ENCODE measurements around the gene CLEC1B. TPM values are rescaled to one million over a fixed set of nuclear protein-coding genes. Genes with fewer than 3 reads are reported as not detected.
"Not testable (repeated sequence)": the region's sequence is repeated elsewhere in the genome, so short reads cannot be mapped to it uniquely, and the experiment has no call there.

Gene CLEC1B
- total RNA-seq, 4 donors from 2014 or later: not detected

DNA sequence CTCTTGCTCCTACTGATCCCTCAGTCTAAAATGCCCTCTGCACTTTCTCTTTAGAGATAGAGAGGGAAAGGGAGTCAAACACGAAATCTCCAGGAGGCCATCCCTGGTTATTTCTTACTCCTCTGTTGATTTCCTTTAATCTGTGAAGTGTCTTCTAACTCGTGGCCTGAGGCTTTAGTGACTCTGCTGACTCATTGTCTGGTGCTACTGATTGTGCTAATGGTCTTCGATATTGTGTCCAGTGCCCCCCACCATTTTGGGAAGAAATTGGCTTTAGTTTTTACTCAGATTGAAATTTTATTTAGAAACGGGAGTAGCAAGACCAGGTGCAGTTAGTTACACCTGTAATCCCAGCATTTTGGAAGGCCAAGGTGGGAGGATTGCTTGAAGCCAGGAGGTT, 32.4 kb upstream of the CLEC1B start:
- Histone ChIP-seq H3K4me1 (no peaks in the 10 kb centered on the region), H3K27me3 (no peaks in the 10 kb centered on the region), H3K36me3 (no peaks in the 10 kb centered on the region), H3K9me3 (no peaks in the 10 kb centered on the region), H3K27ac (no peak overlapping the region), H3K4me3 (no peak overlapping the region)
- TF ChIP-seq, protein P1, sequence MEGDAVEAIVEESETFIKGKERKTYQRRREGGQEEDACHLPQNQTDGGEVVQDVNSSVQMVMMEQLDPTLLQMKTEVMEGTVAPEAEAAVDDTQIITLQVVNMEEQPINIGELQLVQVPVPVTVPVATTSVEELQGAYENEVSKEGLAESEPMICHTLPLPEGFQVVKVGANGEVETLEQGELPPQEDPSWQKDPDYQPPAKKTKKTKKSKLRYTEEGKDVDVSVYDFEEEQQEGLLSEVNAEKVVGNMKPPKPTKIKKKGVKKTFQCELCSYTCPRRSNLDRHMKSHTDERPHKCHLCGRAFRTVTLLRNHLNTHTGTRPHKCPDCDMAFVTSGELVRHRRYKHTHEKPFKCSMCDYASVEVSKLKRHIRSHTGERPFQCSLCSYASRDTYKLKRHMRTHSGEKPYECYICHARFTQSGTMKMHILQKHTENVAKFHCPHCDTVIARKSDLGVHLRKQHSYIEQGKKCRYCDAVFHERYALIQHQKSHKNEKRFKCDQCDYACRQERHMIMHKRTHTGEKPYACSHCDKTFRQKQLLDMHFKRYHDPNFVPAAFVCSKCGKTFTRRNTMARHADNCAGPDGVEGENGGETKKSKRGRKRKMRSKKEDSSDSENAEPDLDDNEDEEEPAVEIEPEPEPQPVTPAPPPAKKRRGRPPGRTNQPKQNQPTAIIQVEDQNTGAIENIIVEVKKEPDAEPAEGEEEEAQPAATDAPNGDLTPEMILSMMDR (IDR thresholded peaks at IDR 0.05): no peak
- no peak for TF ChIP-seq POLR2A (IDR thresholded peaks at IDR 0.05)
- no peak for TF ChIP-seq EP300 (IDR thresholded peaks at IDR 0.05)
- WGBS, 2 donors: 77 to 83% methylated on average over 4 of the region's 4 CpGs
- DNase-seq (ENCODE audit: low spot score in 2 of 2): no peak

DNA sequence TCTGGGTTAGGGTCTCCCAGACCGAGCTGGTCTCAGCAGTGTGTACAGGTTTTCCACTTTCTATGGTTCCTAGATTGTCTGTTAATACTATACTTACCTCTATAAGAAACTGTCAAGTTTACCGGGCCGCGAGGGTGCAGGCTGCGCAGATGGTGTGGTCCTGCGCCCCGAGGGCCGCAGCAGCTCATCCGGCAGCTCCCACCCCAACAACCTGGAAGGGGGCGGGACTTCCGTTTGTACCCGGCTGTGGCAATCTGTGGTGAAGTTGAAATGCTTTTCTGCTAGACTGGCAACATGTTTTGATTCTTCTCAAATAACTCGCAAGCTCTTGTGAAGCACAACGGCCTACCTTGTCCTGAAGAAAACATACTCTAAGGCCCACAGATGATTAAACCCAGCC, 31.5 kb upstream of the CLEC1B start, which contains the start of gene CLEC9A:
CLEC9A (plus strand) TSS at position 237 of the 400 bp plus-strand sequence. CDS start 22,006 bp downstream, outside the sequence.
- no peaks in the 10 kb centered on the region for H3K9me3 ChIP-seq
- H3K27ac ChIP-seq: no peak within 1 kb of the TSS
- H3K4me3 ChIP-seq: no peak within 1 kb of the TSS
- H3K27me3 ChIP-seq: no peaks in the 10 kb centered on the region
- H3K36me3 ChIP-seq: no peaks in the 10 kb centered on the region
- WGBS, 2 donors: 94% methylated on average over 14 of the region's 14 CpGs
- no peaks in the 10 kb centered on the region for H3K4me1 ChIP-seq
- DNase-seq (ENCODE audit: low spot score in 2 of 2): no peak
- TF ChIP-seq, protein P1 (IDR thresholded peaks at IDR 0.05): no peak
- no peak for TF ChIP-seq EP300 (IDR thresholded peaks at IDR 0.05)

DNA sequence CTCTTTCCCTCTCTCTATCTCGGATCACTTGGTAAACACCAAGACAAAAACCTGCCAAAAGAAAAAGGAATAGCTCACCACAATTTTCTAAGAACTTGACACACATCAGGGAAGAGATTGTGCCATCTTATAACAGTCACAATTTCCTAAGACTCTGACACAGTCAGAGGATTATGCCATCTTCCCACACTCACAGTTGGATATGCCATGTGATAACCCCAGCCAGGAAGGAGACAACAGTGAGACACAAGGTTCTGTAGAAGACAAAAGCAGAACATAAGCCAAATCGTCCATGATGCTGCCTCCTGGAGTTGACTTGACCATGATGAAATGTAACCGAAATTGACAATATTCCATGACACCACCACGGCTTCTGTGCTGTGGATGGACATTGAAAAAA, 28.8 kb upstream of the CLEC1B start:
- no peak for DNase-seq (ENCODE audit: low spot score in 2 of 2)
- no peaks in the 10 kb centered on the region for H3K27me3 ChIP-seq
- H3K36me3 ChIP-seq: no peaks in the 10 kb centered on the region
- no peak overlapping the region for H3K4me3 ChIP-seq
- no peaks in the 10 kb centered on the region for H3K9me3 ChIP-seq
- TF ChIP-seq POLR2A (IDR thresholded peaks at IDR 0.05) (no peak), EP300 (IDR thresholded peaks at IDR 0.05) (peak in 1 of 2 donors; percentile 56)
- no peaks in the 10 kb centered on the region for H3K4me1 ChIP-seq
- no peak overlapping the region for H3K27ac ChIP-seq
- WGBS, 2 donors: 65 to 70% methylated on average over 4 of the region's 4 CpGs

DNA sequence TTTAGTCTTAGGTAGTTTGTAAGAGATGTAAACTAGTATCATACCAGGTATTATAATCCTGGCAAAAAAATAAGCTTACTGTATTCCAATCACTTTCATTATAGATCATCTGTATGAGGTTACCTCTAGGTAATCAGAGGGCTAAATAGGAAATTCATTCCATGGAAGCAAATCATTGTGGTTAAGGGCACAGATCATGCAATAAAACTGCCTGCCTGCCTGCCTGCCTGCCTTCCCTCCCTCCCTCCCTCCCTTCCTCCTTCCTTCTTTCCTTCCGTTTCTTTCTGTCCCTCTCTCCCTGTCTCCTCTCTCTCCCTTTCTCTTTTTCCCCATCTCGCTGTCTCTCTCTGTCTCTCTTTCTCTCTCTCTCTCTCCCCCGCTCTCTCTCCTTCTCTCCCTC, 28.4 kb upstream of the CLEC1B start:
- Histone ChIP-seq H3K4me1 (no peaks in the 10 kb centered on the region), H3K36me3 (no peaks in the 10 kb centered on the region), H3K4me3 (no peak overlapping the region), H3K27ac (no peak overlapping the region), H3K9me3 (no peaks in the 10 kb centered on the region), H3K27me3 (no peaks in the 10 kb centered on the region)
- DNase-seq (ENCODE audit: low spot score in 2 of 2): no peak
- WGBS, 2 donors: 54 to 64% methylated on average over 3 of the region's 3 CpGs
- TF ChIP-seq, protein P1 (IDR thresholded peaks at IDR 0.05): no peak
- TF ChIP-seq POLR2A (IDR thresholded peaks at IDR 0.05) (no peak), EP300 (IDR thresholded peaks at IDR 0.05) (no peak)

DNA sequence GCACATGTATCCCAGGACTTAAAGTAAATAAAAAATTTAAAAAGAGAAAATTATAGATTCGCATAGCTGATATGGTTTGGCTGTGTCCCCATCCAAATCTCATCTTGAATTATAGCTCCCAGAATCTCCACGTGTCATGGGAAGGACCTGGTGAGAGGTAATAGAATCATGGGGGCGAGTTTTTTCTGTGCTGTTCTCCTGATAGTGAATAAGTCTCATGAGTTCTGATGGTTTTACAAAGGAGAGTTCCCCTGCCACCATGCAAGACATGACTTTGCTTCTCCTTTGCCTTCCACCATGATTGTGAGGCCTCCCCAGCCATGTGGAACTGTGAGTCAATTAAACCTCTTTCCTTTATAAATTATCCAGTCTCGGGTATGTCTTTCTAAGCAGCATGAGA, 27.7 kb upstream of the CLEC1B start:
- H3K27me3 ChIP-seq; H3K4me3 ChIP-seq; H3K4me1 ChIP-seq; H3K27ac ChIP-seq; DNase-seq (ENCODE audit: low spot score in 2 of 2); H3K9me3 ChIP-seq; H3K36me3 ChIP-seq: not testable (repeated sequence)
- WGBS, 2 donors: 84 to 88% methylated on average over 4 of the region's 4 CpGs

DNA sequence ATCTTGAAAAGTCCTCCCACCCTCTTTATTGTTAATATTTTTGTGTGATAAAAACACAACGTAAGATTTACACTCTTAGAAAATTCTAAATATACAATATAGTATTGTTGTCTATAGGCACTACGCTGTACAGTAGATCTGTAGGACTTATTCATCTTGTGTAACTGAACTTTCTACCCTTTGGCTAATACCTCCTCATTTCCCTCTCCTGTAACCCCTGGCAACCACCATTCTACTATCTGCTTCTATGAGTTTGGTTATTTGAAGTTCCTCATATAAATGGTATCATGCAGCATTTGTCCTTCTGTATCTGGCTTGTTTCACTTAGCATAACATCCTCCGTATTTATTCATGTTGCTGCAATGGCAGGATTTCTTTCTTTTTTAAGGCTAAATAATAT, 26.3 kb upstream of the CLEC1B start:
- TF ChIP-seq, protein P1 (IDR thresholded peaks at IDR 0.05): no peak
- TF ChIP-seq EP300 (IDR thresholded peaks at IDR 0.05) (no peak), POLR2A (IDR thresholded peaks at IDR 0.05) (no peak)
- Histone ChIP-seq H3K9me3 (no peaks in the 10 kb centered on the region), H3K27ac (no peak overlapping the region), H3K36me3 (no peaks in the 10 kb centered on the region), H3K4me3 (no peak overlapping the region), H3K4me1 (no peaks in the 10 kb centered on the region), H3K27me3 (no peaks in the 10 kb centered on the region)
- no peak for DNase-seq (ENCODE audit: low spot score in 2 of 2)
- WGBS, 2 donors: 62 to 76% methylated on average over 3 of the region's 3 CpGs

Data from tibial nerve (tissue), 4 donors.